NCI-H1048 (cell line): ENCODE results near the gene GBF1.
"Not testable (repeated sequence)": the region's sequence is repeated elsewhere in the genome, so short reads cannot be mapped to it uniquely, and the experiment has no call there.

Experiments
- DNase-seq: peaks from one replicate; lab custom pipeline; 2025; lab: John Stamatoyannopoulos, UW

The GBF1 gene

DNA sequence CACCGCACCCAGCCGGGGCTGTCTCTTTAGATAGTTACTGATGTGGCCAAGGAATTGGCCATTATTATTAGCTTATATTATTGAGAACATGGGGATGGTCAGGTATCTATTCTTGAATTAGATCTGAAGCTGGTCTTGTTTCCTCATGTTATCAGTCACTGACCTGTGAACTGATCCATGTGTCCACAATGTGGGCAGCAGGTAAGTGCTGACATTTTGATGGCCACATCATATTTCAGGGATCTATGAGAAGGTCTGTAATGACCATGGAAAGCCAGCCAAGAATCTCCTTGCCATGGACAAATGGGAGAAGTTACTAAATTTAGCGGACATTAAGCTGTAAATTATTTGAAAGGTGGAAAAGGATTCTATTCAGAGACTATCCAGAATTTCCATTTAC is 61.4 kb downstream of the GBF1 start:
- no peak for DNase-seq

DNA sequence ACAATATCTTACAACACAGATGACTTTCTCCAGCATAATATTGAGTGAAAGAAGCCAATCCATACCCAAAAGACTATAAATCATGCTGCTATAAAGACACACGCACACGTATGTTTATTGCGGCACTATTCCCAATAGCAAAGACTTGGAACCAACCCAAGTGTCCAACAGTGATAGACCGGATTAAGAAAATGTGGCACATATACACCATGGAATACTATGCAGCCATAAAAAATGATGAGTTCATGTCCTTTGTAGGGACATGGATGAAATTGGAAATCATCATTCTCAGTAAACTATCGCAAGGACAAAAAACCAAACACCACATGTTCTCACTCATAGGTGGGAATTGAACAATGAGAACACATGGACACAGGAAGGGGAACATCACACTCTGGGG is 63.0 kb downstream of the GBF1 start:
- not testable (repeated sequence) for DNase-seq

DNA sequence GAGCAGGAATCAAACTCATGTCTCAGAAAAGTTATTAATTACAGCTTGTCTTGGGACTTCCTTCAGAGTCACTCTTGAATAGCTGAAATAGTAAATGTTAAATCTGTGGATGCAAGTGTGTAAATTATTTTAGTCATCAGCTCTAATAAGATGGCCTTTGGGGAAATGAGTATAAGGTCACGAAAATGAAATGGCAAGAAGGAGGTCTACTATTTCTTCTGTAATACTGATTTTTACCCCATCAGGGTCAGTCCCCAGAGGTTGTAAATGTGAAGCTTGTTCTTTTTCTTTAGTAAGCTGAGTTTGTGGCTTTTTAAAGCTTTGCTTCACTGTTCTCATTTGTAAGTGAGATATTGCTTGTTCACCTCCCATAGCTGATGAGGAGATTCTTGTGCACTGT is 63.9 kb downstream of the GBF1 start:
- DNase-seq = no peak

DNA sequence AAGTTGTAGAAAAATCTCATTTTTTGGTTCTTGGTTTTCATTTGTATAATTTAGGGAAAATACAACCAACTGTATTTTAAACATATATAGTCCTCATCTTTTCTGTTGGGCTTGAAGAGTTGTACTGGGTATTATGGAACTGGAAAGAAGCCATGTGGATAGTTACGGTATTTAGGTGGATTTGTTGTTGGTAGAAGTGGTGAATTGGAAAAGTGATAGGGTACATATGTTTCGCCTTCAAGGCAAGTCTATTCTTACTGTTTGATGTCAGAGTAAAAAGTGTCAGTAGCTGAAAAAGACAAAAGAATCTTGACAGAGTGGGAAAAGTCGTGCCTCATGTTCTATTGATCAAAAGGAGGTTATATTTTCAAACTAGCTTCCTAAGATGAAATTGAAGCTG is 64.6 kb downstream of the GBF1 start:
- no peak for DNase-seq

DNA sequence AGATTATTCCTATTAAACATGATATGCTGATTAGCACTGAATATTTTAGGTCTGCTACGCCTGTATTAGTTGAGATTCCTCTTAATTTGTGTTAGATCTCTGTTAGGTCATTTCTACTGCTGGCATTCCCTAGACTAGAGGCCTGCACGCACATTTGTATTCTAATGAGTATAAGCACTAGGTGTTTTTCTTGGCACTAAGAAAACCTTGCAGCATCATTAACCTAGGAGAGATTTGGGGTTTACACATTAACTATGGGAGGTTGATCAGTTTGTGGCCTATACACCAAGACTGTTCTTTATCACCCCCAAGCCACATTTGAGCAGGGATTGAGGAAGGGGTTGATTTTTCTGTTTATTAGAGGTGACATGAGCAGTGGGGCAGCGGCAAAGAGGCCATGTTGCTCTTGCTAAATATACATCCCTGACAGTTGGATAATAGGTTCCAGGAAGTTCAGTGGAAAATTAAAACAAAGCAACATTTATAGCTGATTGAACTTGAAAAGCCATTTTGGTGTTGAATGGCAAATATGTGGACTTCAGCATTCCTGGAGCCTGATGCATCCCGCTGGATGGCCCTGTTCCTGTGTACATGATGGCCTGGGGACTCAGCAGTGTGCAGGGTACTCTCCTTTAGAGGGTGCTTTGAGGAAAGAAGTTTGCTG is 65.2 kb downstream of the GBF1 start:
- DNase-seq = no peak

DNA sequence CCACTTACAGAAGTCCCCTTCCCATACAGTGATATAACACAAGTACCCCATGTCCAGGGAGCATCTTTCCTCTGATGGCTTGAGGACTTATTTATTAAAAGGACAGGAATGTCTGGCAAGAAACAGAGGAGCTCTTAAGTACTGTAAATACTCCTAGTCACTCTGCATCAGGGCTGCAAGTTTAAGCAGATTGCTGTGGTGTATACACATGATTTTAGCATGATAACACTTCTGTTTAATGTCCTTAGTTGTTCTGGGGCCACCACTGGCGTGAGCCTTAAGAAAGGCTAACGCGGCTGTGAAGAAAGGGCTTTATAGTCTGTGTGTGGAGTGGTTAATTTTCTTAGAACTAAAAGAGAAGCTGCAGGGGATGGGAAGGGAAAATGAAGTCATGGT is 65.7 kb downstream of the GBF1 start:
- no peak for DNase-seq

DNA sequence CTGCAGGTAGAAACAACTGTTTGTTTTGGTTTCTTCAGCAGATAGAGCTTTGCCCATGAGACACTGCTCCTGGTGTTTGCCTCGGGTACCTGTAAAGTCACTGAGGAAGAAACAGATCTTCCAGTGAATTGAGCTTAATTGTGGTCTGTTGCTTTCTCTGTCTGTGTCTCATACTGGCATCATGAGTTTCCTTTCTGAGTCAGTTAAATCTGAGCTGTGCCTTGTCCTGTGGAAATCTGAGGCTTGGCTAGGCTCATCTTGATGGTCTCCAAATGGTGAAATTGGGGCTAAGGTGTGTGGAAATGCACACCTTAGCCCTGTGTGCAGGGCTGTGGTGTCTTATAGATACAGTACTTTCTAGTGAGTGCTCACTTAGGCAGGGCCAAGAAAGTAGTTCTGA is 67.4 kb downstream of the GBF1 start:
- no peak for DNase-seq

DNA sequence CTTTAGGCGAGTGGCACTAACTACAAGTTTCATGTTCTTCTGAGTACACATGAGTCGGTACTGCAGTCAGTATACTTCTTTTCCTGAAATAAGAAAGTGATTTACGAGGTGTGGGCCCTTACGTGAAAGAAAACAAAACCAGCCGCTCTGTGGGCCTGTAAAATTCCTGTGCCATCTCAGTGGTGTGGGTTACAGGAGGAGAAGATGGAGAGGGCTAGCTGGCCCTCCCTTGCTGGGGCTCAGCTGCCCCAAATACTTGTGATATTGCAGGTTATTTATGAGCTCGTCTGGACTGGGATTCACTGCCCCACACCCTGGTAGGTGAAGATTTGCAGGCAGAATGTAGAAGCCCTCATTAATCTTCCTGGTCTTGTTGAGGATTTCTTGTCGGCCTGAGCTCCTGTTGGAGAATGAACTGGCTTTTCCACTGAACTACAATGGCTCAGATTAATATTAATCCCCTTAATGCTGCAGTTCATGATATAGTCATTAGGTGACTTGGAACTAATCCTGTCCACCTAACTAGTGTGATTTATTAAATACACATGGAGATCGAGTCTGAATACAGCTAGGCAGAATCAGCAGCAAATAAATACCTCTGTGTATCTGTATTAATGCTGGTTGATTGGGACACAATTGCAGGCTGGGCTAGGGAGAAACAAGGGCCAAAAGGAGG is 68.0 kb downstream of the GBF1 start:
- DNase-seq = no peak

DNA sequence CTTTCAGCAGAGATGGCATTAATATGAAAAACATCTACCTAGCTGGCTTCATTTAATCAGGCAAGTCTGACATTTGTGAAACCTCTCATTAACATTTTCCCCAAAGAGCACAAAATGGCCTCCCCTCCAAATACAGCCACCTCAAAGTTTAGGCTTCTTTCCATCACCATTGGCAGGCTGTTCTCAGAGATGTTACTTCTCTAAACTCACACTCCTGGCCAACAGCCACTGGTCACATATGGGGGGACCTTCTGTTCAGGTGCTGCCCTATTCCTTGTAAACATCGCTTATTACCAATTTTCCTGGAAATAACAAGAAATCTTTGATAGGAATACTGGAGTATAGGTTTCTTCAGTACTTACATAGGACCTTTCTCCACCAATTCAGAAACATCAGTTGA is 69.5 kb downstream of the GBF1 start:
- DNase-seq = no peak

DNA sequence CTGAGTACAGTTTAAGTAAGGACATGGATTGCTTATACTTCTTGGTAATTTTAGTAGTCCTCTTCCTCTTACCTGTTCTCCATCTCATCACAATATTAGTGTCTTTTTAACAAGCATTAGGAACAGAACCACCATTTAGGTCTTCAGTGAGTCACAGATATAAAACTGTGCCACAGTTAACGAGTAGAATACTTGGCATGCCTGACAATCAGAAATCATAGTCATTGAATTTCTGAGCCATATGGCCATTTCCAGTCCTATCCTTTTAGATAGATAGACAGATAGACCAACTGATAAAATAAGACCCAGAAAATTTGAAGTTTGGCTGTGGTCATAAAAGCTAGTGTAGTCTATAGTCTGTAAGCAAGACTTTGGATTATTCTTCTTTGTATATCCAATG is 71.1 kb downstream of the GBF1 start:
- no peak for DNase-seq

DNA sequence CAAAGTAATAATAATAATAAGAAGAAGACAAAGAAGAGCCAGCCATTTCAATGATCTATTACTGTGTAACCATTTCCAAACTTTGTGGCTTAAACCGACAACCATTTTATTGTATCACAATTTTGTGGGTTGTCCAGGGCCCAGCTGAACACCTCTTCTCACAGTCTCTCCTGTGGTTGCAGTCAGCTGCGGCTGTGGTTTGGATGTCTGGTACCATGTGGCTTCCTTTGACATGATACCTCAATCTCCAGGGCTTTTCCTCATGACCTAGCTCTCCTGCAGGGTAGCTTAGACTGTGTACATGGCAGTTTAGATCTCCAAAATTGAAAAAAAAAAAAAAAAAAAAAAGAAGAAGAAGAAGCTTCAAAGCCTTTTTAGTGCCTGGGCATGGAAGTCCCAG is 77.6 kb downstream of the GBF1 start:
- no peak for DNase-seq

DNA sequence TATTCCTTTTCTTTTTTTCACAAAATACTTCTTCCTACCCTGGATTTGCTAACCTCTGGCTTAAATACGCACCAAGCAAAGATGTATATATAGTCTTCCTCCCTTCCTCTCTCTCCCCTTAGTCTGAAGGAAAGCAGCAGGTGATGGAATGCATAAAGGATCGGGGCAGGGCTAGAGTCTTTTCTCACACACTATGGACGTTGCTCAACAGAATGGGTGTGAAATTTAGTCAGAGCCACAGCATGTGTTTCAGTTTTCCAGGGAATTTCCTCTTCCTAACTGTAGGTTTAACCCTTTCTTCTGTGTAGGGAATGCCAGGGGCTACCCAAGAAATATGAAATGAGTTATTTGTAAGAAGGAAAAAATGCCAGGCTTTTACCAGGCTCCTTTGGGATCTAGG is 78.7 kb downstream of the GBF1 start:
- no peak for DNase-seq

DNA sequence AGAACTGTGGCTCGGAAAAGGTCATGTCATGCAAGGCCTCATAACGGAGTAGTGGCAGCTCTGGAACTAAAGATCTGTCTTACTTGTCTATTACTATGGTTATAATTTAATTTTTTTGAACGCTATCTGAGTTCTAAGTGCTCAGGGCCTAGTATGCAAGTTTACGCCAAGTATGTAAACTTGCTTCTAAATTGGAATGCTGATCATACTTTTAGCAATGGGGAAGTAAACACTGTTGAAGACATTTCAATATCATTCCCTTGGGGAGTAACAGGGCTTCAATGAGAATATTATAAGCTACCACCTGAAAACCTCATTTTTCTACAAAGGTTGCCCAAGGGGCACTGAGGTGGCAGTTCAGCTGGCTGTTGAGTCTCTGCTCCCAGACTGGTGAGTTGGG is 80.7 kb downstream of the GBF1 start:
- no peak for DNase-seq

DNA sequence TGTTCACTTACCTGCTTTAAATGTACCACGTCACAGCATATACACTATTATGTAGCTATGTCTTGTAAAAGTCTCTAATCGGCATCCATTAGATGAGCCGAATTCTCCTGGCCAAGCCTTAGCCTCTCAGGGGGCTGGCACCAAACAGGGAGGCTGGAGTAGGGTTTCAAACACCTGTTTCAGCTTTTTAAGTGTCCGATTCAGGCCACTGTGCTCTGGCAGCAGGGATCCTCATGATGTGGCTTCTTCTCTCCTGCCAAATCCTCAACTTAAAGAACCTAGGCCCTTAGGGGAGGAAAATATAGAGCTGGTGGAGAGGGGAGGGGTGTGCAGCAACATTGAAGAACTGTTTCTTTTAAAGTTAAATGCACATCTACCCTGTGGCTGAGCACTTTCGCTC is 81.7 kb downstream of the GBF1 start:
- no peak for DNase-seq

DNA sequence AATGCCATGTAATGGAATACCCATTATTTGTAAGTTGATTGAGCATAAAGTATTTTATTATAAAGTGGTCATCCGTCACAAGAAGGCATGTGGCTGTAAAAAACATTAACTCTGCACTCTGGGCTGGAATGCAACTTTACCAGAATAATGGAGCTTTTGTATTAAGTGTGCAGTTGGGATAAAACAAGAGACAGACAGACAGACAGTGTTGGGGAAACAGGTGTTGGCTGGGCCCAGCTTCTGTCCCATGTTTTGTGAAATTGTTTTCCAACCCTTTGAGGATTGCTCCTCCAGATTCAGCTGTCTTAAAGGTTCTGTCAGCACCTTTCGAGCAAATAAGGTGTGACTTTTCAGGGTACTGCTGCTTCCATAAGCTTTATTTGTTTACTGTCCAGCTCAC is 82.3 kb downstream of the GBF1 start:
- DNase-seq = no peak

DNA sequence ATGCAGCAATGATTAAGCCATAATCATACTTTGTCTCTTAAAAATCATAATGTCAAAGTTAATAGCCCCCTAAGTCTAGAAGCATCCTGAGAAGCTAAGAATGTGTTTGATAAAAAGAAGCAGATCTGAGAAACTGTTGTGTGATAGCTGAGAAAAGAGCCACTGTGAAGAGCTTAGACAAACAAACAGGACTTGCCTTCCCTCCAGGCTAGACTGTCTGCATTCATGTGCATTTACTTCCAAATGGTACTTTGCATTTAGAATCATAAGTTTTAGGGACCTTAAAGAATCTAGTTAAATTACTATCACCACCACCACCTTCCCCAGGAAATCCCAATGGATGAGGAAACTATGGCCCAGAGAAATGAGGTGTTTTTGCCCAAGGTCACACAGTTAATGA is 87.4 kb downstream of the GBF1 start:
- no peak for DNase-seq

DNA sequence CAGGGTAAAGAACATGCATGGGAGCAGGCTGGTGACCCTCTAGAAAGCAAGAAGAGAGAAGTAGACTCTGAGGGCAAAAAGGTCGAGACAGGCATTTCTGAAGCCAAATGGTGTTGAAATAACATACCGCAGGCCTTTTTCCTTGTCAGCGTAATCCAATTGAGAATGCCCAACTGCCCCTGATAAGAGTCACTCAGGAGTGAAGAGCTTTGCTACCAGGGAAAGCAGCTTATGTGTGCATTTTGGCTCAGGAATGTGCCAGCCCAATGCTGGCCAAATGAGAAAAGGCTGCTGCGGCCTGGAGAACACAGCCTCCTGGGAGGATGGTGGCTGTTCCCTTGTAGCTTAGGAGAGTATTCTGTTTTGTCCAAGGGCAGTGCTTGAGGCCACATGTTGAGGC is 88.8 kb downstream of the GBF1 start:
- DNase-seq = no peak

DNA sequence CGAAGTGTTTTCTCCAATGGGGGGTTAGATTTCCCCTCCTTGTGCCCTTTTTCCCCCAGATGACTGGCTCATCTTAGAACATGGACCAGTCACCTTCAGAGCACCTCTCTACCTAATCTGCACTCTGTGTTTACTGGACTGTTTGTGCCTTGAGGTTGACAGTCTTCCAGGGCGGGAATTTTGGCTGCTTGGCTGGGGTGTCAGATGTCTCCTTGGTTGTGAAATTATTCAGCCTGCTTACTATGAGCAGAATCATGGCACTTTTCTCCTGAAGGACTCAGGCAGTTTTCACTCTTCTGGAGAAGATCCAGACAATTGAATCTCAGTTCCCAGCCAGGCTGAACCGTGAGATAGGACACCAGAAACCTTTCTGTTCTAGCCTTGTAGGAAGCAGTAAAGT is 89.9 kb downstream of the GBF1 start:
- DNase-seq = no peak

DNA sequence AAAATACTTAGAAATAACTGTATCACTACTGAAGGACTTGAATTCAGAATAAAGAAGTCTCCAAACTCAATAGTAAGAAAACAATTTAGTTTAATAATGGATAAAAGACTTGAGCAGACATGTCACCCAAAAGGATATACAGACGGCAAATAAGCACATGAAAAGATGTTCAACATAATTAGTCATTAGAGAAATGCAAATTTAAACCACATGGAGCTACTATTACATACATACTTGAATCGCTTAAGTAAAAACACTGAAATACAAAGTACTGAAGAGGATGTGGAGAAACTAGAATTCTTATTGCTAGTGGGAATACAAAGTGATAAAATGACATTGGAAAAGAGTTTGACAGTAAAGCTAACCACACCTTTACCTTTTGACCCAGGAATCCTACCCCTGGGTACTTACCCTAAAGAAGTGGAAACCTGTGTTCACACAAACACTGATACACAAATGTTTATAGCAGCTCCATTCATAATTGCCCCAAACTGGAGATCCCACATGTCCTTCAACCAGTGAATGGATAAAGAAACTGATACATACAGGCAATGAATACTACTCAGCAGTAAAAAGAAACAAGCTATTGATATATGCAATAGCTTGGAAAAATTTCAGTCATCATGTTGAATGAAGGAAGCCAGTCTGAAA is 95.8 kb downstream of the GBF1 start:
- DNase-seq = no peak

DNA sequence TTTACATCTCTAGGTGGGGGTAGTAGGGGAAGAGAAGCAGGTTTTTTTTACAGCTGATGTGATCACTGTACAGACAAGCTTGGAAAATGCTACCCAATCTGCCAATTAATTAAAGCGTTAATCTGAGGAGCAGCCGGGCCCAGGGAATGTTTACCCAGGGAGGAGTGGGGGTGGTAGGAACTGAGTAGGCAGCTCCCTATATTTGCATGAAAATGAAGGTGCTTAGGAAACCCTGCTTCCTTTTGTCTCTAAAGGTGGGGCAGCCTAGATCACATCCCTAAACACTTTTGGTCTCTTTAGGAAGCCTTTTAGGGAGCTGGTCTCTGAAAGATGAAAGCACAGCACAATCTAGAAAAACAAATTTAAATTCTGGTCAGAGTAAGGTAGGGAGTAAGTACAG is 97.1 kb downstream of the GBF1 start:
- no peak for DNase-seq

DNA sequence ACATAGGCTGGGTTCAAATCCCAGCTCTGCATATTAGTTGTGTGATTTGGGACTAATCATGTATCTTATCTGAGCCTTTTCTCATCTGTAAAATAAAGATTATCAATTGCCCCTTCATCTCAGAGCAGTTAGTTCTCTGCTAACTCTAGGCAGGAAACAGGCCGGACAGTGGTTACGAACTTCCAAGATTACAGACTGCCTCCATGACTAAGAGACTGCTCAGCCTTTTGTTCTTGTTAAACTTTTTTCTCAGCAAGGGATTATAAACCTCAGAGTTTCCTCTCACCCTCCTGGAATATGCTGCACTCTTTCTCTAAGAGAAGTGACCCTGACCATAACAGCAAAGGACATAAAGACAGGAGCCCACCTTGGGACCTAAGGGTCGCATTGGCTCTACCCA is 97.6 kb downstream of the GBF1 start:
- DNase-seq = no peak

DNA sequence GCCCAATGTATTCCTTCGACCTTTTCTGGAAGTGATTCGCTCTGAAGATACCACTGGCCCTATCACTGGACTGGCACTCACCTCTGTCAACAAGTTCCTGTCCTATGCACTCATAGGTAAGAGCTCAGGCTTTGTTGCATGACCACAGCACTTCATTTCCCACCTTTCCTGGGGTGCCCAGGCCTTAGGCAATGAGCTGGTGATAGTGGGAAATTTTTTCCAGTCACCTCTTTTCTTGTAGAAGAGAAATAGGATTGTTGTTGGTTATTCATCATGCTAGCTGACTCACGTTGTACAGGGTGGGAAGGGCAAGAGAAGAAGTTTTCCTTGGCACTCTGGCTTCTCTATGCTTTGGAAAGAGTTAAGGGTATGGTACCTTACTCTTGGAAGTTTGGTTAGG is 98.7 kb downstream of the GBF1 start:
- no peak for DNase-seq

DNA sequence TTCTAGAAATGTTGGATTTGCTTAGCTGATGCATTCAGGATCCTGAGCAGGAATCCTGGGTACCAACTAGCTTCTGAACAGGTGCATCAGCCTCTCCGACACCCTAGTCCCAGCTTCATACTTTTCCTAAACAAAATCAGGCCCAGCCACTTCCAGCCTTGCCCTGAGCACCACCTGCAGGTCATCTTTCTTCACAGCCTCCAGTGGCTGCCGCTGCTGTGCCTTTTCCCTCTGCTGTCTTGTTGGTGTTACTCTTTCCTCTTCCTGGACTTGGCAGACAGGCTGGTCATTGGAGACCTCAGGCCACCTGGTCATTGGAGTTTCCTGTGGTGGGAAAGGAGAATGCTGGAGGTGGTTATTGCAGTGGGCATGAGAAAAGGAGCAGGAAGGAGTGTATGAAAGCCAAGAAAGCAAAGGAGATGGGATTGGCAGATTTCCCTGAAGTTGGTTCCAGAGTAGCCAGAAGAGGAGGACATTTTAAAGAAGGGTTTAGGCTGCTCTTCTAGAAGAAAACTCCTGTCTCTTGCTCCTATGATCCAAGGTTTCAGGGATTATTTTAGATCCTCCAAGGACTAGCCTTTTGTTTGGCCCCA is 102.0 kb downstream of the GBF1 start:
- no peak for DNase-seq
